Measurements from ENCODE around the gene KCNG2.

KCNG2 gene

DNA sequence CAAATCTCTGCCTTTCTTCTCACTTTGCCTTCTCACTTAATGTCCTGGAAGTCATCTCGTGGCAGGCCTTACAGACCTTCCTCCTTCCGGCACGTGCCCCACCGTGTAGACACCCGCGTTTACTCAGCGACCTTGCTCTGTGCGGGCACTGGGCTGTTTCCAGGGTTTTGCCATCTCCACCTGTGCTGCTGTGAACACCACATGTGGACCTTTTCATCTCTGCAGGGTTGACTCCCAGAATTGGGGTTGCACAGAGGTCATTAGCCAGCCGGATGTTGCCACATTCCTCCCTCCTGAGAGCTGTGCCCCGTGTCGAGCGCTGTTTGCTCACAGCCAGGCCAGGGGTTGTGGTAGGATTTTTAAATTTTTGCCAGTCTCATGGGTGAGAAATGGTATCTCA lies 25.4 kb downstream of the KCNG2 start:
- no peak for DNase-seq (ENCODE audit: low spot score)

DNA sequence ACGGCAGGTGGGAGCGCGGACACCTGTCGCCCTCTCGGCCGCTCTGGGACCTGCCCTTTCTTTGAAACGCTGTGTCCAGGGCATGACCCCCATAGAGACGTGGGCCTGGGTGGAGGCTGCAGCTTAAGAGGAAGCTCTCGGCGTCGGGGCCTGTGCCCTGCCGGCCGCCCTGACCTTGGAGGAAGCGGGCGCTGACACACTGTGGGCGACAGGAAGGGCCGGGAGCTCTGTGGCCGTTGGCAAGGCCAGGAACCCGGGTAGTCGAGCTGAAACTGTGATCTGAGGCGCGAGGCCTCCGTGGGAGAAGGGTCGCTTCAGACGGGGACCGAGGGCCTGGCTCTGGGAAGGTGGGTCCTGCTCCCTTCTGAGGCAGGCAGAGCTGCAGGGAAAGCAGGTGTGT lies 28.2 kb downstream of the KCNG2 start:
- DNase-seq (ENCODE audit: low spot score), result no peak

DNA sequence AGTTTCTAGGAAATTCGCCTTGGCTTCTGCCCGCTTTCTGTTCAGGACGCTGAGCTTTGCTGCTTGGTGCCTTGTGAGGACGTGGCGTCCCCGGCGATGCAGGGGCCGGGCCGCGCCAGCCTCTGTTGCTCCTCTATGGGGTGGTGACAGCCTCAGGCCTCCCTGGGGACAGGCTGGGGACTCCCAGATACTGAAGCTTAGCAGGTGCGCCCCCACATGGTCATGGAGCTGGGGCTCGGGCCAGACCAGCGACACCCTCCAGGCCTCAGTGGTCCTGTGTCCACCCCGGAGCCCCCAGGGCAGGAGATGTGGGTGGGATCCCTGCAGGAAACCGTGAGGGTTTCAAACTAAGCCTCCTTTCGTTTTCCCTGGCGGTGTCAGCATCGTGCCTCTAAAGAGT lies 29.2 kb downstream of the KCNG2 start:
- no peak for DNase-seq (ENCODE audit: low spot score)

DNA sequence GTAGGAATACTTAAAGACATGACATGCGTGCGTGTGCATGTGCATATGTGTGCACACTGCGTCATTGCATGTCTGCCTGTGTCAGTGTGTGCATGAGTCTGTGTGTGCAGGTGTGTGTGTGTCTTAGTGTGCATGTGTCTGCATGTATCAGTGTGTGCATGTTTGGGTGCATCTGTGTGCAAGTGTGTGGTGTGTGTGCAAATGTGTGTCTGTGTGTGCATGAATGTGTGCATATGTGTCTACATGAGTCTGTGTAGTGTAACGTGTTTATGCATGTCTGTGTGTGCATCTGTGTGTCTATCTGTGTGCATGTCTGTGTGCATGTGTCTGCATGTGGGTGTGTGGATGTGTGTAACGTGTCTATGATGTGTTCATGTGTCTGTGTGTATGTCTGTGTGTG lies 30.5 kb downstream of the KCNG2 start:
- no peak for DNase-seq (ENCODE audit: low spot score)

DNA sequence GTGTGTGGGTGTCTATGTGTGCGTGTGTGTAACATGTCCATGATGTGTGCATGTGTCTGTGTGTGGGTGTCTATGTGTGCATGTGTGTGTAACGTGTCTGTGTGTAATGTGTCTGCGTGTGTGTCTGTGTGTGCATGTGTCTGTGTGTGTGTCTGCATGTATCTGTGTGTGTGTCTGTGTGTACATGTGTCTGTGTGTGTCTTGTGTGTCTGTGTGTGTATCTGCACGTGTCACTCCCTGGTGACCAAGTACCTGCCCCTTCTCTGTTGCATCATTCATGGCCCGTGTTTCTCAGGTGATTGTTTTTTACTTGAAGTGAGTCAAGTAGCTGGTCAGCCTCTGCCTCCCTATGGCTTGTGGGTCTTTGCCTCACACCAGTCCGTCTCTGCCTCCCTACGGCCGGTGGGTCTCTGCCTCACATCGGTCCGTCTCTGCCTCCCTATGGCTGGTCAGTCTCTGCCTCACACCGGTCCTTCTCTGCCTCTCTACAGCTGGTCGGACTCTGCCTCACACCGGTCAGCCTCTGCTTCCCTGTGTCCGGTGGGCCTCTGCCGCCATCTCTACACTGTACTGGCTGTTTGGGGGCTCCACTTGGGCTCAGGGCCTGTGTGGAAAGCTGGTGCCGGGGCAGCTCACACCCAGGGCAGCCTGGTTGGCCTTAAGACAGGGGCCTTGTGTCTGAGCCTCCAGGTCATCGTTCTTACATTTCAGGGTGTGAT lies 31.6 kb downstream of the KCNG2 start:
- DNase-seq (ENCODE audit: low spot score), result no peak

DNA sequence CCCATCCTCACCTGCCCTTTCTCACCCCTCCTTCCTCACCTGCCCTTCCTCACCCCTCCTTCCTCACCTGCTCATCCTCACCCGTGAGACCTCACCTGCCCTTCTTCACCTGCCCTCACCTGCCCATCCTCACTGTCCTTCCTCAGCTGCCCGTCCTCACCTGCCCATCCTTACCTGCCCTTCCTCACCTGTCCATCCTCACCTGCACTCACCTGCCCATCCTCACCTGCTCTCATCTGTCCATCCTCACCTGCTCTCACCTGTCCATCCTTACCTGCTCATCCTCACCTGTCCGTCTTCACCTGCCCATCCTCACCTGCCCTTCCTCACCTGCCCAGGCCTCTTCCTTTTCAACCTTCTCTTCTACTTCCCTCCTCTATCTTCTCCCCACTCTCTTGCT lies 34.4 kb downstream of the KCNG2 start:
- no peak for DNase-seq (ENCODE audit: low spot score)

DNA sequence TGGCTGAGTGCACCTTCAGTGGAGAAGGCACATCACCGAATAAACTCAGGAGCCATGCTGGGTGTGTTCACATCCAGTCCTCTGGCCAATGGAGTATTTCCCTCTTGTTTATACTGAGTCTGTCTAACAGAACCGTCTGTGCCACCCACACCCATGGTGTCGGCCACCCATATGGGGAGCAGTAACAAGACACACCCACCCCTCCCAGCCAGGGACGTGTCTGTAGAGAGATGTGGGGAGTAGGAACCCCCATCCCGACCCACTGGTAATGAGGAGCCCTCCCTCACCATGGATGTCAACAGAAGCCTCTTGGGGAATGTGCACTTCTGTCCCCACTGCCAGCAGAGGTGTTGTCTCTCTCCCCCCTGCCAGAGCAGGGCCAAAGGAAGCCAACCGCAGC lies 37.1 kb downstream of the KCNG2 start:
- no peak for DNase-seq (ENCODE audit: low spot score)

DNA sequence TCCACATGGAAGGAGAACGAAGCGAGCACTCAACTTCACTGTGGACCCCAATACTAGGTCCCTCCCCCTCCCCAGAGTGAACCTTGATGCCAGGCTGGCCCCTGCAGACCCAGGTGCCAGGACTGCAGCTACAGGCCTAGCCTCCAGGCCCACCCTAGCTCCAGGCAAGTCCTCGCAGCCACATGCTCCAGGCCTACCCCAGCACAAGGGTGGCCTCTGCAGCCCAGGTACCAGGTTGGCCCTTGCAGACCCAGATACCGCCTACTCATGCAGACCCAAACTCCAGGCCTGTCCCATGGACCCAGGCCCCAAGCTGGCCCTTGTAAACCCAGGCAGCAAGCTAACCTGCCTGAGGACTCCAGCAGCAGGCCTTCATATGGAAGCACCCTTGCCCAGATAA lies 44.2 kb downstream of the KCNG2 start:
- no peak for DNase-seq (ENCODE audit: low spot score)

DNA sequence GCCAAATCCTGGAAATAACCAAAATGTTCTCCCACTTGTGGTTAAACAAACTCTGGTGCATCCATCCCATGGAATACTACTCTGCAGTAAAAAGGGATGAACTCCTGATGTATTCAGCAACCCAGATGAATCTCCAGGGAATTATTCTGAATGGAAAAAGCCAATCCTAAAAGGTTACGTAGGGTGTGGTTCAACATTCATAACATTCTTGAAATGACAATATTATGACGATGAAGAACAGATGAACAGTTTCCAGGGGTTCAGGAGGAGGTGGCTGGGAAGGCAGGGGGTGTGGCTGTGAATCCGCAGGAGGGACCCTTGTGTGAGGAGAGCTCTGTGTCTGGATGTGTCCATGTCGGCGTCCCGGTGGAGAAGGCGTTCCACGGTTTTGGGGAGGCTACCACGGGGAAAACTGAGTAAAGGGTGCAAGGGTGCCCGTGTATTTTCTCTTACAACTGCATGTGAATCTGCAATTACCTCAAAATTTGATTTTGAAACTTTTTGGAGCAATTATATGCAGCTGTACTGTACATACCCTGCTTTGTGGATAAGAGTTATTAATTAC lies 47.3 kb downstream of the KCNG2 start:
- no peak for DNase-seq (ENCODE audit: low spot score)

DNA sequence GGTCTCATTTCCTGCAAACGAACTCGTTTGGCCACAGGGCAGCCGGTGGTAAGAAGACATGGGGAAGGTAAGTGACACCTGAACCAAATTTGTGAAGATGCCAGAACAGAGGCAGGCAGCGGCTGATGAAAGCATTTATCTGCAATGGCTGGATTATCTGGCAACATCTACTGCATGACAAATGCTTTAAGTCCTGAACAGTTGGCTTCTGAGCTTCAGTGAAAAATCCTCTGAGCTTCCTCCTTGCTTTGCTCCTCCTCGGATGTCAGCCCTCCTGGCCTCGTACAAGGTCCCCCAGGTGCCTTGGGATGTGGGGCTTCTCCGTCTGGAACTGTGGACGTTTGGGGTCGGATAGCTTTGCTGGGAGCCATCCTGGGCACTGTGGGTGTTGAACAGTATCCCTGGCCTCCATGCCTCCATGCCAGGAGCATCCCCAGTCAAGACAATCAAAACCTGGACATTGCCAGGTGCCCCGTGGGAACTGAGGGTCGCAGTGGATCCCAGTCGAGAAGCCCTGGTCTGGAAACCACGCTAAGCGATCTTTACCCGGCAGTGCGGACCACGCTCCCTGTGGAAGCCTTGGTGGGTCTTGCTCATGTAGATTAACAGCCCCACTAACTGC lies 49.3 kb downstream of the KCNG2 start:
- no peak for DNase-seq (ENCODE audit: low spot score)

DNA sequence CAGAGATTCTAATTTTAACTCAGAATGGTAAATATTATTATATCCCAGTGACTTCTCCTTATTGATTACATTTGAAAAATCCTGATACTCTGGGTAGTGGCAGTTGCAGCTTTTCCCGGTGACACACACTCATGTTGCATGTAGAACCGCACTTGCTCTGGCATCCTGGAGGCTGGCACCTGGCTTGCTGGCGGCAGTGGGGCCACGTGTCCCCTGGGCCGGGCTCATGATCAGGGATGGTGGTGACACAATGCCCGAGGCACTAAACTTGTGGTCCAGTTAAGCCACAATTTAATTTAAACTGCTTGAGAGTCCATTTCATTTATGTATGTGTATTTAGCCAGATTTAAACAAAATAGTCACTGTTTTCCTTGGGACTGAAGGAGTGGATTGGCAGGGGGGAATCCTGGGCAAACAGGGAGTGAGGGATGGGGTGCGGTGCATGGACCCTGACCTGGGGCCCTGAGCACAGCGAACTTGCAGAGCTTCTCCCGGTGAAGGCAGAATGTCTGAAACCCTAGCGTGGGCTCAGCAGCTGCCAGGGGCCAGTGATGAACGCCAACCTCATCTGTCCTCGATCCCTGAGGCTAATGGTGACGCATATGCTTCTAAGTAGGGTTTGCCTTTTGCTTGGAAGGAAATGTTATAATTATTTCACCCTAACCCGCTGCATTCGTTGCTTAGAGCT lies 50.0 kb downstream of the KCNG2 start:
- no peak for DNase-seq (ENCODE audit: low spot score)

DNA sequence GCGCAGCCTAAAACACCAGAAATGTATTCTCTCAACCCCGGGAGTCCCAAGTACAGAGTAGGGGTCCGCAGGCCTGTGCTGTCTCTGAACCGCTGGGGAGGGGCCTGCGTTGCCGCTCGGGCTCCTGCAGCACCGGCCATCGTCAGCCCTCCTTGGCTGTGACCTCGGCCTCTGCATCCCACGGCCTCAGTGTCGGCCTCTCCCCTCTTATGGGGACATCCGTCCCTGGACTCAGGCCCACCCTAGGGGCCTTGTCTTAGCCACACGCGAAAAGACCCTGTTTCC lies 50.5 kb downstream of the KCNG2 start:
- DNase-seq (ENCODE audit: low spot score), result no peak

DNA sequence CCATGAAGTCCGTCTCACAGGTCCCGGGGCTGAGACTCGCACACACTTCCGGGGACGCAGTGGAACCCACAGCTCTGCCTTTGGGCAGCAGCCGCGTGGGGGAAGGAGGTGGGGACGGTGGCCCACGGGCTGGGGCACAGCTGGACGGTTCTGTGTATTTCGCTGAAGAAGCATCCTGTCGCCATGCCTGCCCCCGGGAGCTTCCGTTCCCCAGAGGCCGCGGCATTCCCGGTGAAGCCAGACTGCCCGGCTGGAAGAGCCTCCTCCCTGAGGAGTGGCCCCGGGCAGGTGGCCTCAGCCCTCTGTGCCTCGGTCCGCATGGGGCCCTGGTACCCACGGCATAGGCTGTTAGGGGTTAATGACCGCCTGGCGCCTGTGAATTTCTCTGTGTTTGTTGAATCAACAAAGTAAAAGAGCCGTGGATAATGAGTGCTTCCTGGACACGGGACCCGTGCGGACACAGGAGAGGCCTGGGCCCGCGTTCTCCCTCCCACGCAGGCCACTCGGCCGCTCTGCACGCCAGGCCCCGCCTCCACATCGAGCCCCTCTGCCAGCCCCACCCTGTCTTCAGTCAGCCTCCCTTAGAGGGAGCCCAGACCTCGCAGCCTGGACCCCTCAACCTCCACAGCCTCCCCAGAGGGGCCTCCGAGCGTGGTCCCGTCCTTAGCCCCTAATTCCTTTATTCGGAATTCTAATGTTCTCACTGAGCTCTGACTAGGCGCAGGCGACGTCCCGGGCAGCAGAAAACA lies 51.0 kb downstream of the KCNG2 start:
- DNase-seq (ENCODE audit: low spot score), result no peak

DNA sequence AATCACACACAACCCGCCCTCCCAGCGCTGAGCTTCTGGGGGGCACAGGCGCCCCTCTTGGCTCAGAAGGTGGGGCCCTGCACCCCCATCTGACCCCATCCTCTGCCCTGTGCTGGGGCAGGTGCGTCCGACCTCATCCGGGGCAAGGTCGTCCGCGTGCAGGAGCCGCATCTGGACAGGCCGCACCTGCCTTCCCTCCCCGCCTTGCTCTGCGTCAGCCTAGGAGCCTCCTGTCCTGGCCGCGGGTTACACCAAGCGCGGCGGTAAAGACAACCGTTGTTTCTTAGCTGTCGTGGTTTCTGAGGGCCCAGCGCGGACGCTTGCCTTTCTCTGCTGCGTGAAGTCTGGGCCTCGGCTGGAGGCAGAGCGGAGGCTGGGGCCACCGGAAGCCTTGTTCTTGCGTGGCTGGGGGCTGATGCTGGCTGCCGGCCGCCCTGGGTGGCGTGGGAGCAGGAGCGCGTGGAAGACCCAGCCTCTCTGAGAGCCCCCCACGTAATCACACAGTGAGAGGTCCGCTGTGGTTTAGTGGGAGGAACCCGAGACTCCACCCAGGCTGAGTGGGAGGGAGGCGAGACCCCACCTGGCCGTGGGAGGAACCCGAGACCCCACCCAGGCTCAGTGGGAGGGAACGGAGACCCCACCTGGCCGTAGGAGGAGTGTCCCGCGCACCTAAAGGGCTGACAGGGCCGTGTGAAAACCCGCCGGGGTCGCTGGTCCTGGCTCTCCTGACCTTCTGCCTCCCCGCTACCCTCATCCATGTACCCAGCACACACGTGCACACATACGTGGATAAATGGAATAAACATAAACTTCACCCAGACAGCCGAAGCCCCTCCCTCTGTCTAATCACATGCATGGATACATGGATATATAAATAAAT lies 51.8 kb downstream of the KCNG2 start:
- no peak for DNase-seq (ENCODE audit: low spot score)

DNA sequence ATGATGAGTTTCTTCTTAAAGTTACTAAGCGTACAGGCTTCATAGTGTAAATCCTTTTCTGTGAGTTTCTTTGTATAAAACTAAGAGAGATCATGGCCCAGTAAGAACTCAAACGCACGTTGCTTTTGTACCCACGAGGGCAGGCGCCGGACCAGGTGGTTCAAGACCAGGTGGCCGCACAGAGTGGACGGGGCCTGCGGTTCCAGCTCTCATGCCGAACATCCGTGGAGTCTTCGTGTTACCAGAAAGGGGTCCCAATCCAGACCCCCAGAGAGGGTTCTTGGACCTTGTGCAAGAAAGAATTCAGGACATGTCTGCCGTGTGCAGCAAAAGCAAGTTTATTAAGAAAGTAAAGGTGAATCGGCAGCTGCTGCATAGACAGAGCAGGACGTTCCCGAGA lies 53.0 kb downstream of the KCNG2 start:
- DNase-seq (ENCODE audit: low spot score), result no peak

DNA sequence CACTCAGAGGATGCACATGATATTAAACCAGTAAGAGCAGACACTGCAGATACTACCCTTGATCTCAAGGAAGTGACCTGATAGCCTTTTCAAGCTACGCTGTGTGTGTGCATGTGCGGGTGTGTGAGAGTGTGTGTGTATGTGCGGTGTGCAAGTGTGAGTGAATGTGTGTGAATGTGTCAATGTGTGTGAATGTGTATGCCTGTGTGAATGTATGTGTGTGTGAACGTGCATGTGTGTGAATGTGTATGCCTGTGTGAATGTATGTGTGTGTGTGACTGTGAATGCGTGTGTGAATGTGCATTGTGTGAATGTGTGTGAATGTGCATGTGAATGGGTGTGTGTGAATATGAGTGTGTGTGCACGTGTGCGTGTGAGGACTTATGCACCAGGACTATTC lies 53.8 kb downstream of the KCNG2 start:
- DNase-seq (ENCODE audit: low spot score), result no peak

DNA sequence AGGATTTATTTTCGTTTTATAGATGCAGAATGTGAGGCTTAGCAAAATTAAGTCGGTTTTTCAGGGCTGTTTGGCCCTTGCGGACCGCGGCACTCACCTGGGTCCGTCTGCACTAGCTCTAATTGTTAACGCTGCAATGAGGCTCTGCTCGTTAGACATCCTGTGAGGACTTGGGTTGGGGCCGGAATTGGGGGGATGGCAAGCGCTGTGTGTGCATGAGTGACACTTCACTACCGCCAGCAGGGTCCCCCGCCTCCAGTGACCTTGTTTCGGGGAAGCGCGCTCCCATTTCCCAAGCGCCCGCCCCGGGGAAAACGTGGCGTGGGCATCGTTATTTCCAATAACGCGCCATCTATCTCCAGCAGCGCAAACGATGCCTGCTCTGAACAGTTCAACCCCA lies 54.2 kb downstream of the KCNG2 start:
- no peak for DNase-seq (ENCODE audit: low spot score)

DNA sequence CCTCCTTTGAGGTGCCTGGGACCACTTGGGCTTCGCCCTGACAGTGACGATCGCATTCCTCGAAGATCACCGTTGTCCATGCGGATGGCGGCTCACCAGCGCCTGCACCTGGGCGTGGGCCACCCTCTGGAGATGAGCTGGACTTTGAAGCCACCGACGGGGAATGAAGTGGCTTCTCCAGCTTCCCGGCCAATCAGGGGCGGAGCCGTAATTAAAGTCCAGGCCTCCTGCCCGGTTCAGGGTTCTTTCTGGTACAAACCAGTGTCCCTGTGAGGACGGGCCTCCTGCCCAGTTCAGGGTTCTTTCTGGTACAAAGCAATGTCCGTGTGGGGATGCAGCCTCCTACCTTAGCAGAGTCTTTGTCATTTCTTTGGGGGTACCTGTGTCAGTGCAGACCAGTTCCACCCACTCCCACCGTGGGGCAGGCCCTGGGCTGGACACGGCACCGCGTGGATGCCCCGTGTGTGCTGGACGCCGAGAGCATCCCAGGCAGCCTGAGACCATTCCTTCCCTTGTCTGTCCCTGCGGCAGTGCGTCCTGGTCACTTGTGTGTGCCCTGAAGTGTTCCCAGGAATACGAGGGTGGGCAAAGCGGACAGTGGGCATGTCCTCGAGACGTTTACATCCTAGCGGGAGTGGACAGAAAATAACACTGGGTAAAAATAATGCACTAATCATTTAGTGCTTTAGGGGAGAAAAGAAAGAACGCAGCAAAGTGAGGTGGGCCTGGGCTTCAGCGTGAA lies 55.0 kb downstream of the KCNG2 start:
- no peak for DNase-seq (ENCODE audit: low spot score)

DNA sequence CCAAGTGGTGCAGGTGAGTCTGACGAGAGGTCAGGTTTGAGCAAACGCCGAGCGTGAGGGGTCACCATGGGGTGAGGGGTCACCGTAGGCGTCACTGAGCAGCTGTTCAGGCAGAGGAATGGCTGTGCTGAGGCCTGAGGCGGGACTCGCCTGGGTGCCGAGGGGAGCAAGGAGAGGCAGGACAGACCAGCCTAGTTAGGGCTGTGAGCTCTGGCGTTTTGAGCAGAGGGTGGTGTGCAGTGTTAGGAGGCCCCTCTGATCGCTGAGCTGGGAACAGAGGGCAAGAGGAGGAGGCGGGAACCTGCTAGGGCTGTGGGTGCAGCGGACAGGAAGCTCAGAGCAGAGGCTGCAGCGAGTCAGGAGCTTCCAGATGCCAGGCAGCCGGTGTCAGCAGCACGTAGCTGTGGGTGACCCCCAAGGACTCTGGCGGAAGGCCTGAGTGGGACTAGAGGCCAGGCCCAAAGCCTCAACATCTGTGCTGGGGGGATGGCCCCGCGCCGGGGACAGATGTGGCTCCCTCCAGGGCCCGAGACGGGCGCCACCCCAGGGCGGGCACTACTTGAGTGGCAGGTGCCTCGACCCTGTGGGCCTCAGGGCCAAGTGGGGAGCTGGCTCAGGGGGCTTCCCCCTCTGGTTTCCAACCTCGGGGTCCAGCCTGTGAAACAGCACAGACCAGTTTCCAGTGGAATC lies 55.7 kb downstream of the KCNG2 start:
- no peak for DNase-seq (ENCODE audit: low spot score)

DNA sequence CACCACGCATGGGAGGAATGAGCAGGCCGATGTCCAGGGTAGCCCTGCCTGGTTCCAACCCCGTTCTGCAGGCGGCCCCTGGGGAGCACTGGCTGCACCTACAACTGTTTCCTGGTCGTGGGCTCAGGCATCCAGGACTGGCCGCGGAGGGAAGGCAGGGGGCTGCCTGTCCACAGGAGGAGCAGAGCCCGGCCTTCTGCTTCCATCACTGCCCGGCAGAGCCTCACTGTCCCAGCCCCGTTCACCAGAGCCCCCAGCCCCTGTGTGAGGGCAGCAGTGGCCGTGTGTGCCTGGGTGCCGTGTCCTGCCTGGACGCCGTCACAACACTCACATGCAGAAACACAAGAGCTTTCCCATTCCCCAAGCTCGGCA lies 56.2 kb downstream of the KCNG2 start:
- no peak for DNase-seq (ENCODE audit: low spot score)

Measured in Ammon's horn (tissue), 1 donor.